Body of pancreas (tissue), 4 donors: ENCODE data around the gene BICRA. TPM values are rescaled to one million over a fixed set of nuclear protein-coding genes. Genes with fewer than 3 reads are reported as not detected.

ENCODE experiments used
- ATAC-seq: fragments of 150-250 bp; one replicate; pipeline ENCODE4 v1.9.1; 2016
- DNase-seq, 4 donors: peaks; one replicate each; pipeline ENCODE4 v3.0.0-alpha.2; 2019
- H3K27ac ChIP-seq, 4 donors: fragments of 200-600 bp; sonication (generic); 1 replicate in 3 of 4; 2 replicates in 1 of 4; pipeline versions ENCODE4 v1.5.1 to v1.6.1; 2016 to 2019; ENCODE audit warnings: mild to moderate bottlenecking in 1 of 4, mixed read lengths in 1 of 4, moderate library complexity in 1 of 4
- H3K27me3 ChIP-seq, 2 donors: fragments of 200-600 bp; sonication (generic); one replicate each; pipeline ENCODE4 v1.6.0; 2016; ENCODE audit warnings: mild to moderate bottlenecking in 1 of 2
- H3K36me3 ChIP-seq, 2 donors: fragments of 200-600 bp; sonication (generic); replicated peaks in 1 of 2; 2 replicates each; pipeline ENCODE4 v1.5.1; 2016; ENCODE audit warnings: low read depth in 2 of 2; ENCODE audit not compliant: insufficient read depth in 1 of 2
- H3K4me1 ChIP-seq: fragments of 200-600 bp; sonication (generic); one replicate; pipeline ENCODE4 v1.6.0; 2016
- H3K4me3 ChIP-seq, 2 donors: fragments of 200-600 bp; sonication (generic); 1 replicate in 1 of 2; 2 replicates in 1 of 2; pipeline ENCODE4 v1.5.1; 2016 to 2019
- H3K9me3 ChIP-seq, 3 donors: fragments of 200-600 bp; sonication (generic); 1 replicate in 2 of 3; 2 replicates in 1 of 3; pipeline ENCODE4 v1.5.1; 2016
- CTCF ChIP-seq, 7 experiments: fragments of 450-650 bp in 4 of 7; fragments of 200-600 bp in 3 of 7; sonication (generic) in 3 of 7; IDR thresholded peaks; one replicate each; pipeline ENCODE4 v1.5.1; 2016 to 2019; ENCODE audit warnings: antibody characterized with exemption in 7 of 7
- POLR2A ChIP-seq, 3 donors: fragments of 450-650 bp; IDR thresholded peaks; one replicate each; pipeline ENCODE4 v1.6.1; 2016; ENCODE audit warnings: antibody characterized with exemption in 3 of 3, mild to moderate bottlenecking in 2 of 3
- WGBS, 2 donors: methylation state at CpG; one replicate each; pipeline ENCODE4 v1.1.5; 2017; 5-methylcytosine and 5-hydroxymethylcytosine counted together
- intact Hi-C: fragments of 100-400 bp; cut with DNase I; formaldehyde crosslinking; loops from one replicate; pipeline ENCODE4 v1.15.1; 2023
- total RNA-seq, 2 donors: library from RNA; depleted of rRNA; stranded (reverse); fragments of >200 nt; gene quantifications; one replicate each; pipeline ENCODE4 v1.1.0, GENCODE V29; 2016

Gene BICRA
- total RNA-seq, 2 donors from 2014 or later, result 2.6 to 26.4 TPM

- TF ChIP-seq CTCF (IDR thresholded peaks at IDR 0.05) (no peak), POLR2A (IDR thresholded peaks at IDR 0.05) (no peak)
- WGBS, 2 donors, result 83 to 87% methylated on average over 40 to 44 of the region's 46 CpGs
- H3K36me3 ChIP-seq, result peaks cover 2 to 7% of the 10 kb centered on the region in 2 donors
- H3K27ac ChIP-seq, result no peak overlapping the region
- ATAC-seq (no peak), DNase-seq (no peak)
- H3K9me3 ChIP-seq, result no peaks in the 10 kb centered on the region
- H3K4me3 ChIP-seq, result no peak overlapping the region
- no peaks in the 10 kb centered on the region for H3K27me3 ChIP-seq
- intact Hi-C loops, result no loop called here
- H3K4me1 ChIP-seq, result peaks cover 4% of the 10 kb centered on the region
Measured at GRCh38 chr19:47698631-47699359, 89.9 kb downstream of the BICRA start.

GRCh38 chr19:47699360-47699917 lies 90.5 kb downstream of the BICRA start:
- peak; percentile 62 for ATAC-seq

GRCh38 chr19:47700934-47701716 lies 92.2 kb downstream of the BICRA start:
- Histone ChIP-seq H3K27me3 (no peaks in the 10 kb centered on the region), H3K27ac (no peak overlapping the region), H3K9me3 (no peaks in the 10 kb centered on the region), H3K36me3 (peaks cover 2 to 7% of the 10 kb centered on the region in 2 donors), H3K4me3 (no peak overlapping the region), H3K4me1 (peaks cover 4% of the 10 kb centered on the region)
- DNase-seq (no peak), ATAC-seq (no peak)
- intact Hi-C loops, result loop anchor here (5.0 kb wide), 1 partner anchor 264 kb away; no protein-coding TSS in a partner anchor
- TF ChIP-seq POLR2A (IDR thresholded peaks at IDR 0.05) (no peak), CTCF (IDR thresholded peaks at IDR 0.05) (no peak)
- WGBS, 2 donors, result 91% methylated on average over 35 to 42 of the region's 43 CpGs

More at GRCh38 chr19:47699360-47699917, 90.5 kb downstream of the BICRA start:
- Histone ChIP-seq H3K4me1 (peaks cover 4% of the 10 kb centered on the region), H3K9me3 (no peaks in the 10 kb centered on the region), H3K36me3 (peaks cover 2 to 7% of the 10 kb centered on the region in 2 donors), H3K4me3 (no peak overlapping the region), H3K27ac (no peak overlapping the region), H3K27me3 (no peaks in the 10 kb centered on the region)
- peak; percentile 51 to 67 (median 60) for DNase-seq
- TF ChIP-seq CTCF (IDR thresholded peaks at IDR 0.05) (peak; percentile 55 to 78 (median 62)), POLR2A (IDR thresholded peaks at IDR 0.05) (no peak)
- intact Hi-C loops, result no loop called here
- 49 to 58% methylated on average over 8 to 9 of the region's 9 CpGs for WGBS, 2 donors

GRCh38 chr19:47701717-47702552 lies 93.0 kb downstream of the BICRA start:
- Histone ChIP-seq H3K4me3 (no peak overlapping the region), H3K27ac (no peak overlapping the region), H3K9me3 (no peaks in the 10 kb centered on the region), H3K36me3 (peaks cover 2 to 7% of the 10 kb centered on the region in 2 donors), H3K27me3 (no peaks in the 10 kb centered on the region), H3K4me1 (peaks cover 4% of the 10 kb centered on the region)
- intact Hi-C loops, result loop anchor here (5.0 kb wide), 1 partner anchor 265 kb away; no protein-coding TSS in a partner anchor
- ATAC-seq, result no peak
- TF ChIP-seq CTCF (IDR thresholded peaks at IDR 0.05) (no peak), POLR2A (IDR thresholded peaks at IDR 0.05) (no peak)
- WGBS, 2 donors, result 90 to 91% methylated on average over 4 to 34 of the region's 91 CpGs
- DNase-seq, result no peak
